ENCODE data around the gene LMAN2L. TPM values are rescaled to one million over a fixed set of nuclear protein-coding genes. Genes with fewer than 3 reads are reported as not detected.
A peak's percentile ranks its signal among the peaks of the same experiment; 100 is the strongest.

LMAN2L gene
- total and polyA plus RNA-seq, 2 donors (not counting 1 experiment from before 2014, with no cell fraction given) = 5.7 to 10.7 TPM

DNA sequence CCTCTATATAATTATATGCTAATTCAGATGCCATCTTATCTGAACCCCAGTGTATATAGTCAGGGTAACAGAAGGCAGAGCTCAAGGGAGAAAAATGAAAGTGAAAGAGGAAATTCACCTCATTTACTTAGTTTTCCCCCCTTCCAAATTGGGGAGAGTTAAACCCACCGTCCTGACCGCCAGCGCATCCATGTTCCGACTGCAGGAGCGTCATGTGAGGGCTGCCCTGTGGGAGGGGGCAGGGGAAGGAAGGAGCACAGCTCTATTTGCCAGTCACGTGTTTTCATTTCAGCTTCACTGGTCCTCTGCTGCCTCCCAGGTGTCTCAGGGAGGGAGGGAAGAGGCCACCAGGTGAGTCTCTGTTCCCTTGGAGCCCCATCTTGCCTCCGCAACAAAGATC, 34.1 kb upstream of the LMAN2L start:
- peak overlapping the region; percentile 74 for H3K9ac ChIP-seq (ENCODE audit: low read length)
- H3K9me3 ChIP-seq (ENCODE audit: control extremely low read depth in 1 of 3, control insufficient read depth in 2 of 3, insufficient read depth in 1 of 3, low read length in 2 of 3) = no peaks in the 10 kb centered on the region
- no peak for TF ChIP-seq EZH2 (IDR thresholded peaks at IDR 0.05; ENCODE audit: borderline replicate concordance, insufficient read depth, low read depth, low read length, poor library complexity, severe bottlenecking)
- TF ChIP-seq, protein P1, sequence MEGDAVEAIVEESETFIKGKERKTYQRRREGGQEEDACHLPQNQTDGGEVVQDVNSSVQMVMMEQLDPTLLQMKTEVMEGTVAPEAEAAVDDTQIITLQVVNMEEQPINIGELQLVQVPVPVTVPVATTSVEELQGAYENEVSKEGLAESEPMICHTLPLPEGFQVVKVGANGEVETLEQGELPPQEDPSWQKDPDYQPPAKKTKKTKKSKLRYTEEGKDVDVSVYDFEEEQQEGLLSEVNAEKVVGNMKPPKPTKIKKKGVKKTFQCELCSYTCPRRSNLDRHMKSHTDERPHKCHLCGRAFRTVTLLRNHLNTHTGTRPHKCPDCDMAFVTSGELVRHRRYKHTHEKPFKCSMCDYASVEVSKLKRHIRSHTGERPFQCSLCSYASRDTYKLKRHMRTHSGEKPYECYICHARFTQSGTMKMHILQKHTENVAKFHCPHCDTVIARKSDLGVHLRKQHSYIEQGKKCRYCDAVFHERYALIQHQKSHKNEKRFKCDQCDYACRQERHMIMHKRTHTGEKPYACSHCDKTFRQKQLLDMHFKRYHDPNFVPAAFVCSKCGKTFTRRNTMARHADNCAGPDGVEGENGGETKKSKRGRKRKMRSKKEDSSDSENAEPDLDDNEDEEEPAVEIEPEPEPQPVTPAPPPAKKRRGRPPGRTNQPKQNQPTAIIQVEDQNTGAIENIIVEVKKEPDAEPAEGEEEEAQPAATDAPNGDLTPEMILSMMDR (IDR thresholded peaks at IDR 0.05) = no peak
- Mint-ChIP-seq H3K27ac (peak overlapping the region; percentile 93), H3K27me3 (no peaks in the 10 kb centered on the region), H3K4me3 (peak overlapping the region; percentile 94), H3K4me1 (peaks cover 44% of the 10 kb centered on the region), H3K9me3 (ENCODE audit: insufficient read depth) (no peaks in the 10 kb centered on the region)
- no peaks in the 10 kb centered on the region for H4K20me1 ChIP-seq (ENCODE audit: control insufficient read depth, insufficient read depth, low read length, poor library complexity, severe bottlenecking)
- peaks cover 83% of the 10 kb centered on the region for H3K79me2 ChIP-seq (ENCODE audit: control insufficient read depth, insufficient read depth, low read length)
- ChIA-PET CTCF (interaction anchor here (0.6 to 7.0 kb wide), 8 partner anchors 11 to 179 kb away, joined by 3 to 85 read pairs (median 4); partner anchors contain the start of genes ANKRD39, CNNM3 and CNNM4), POLR2A (interaction anchor here (0.6 to 1.4 kb wide), 4 partner anchors 11 to 42 kb away, joined by 3 to 9 read pairs (median 6); partner anchors contain the start of gene CNNM3)
- DNase-seq (peak; percentile 75), ATAC-seq (ENCODE audit: low read depth) (peak; percentile 70)
- peaks cover 0 to 4% of the 10 kb centered on the region in 2 experiments for H3K36me3 ChIP-seq (replicated peaks in 1 of 2; ENCODE audit: control extremely low read depth in 1 of 2, control insufficient read depth in 1 of 2, extremely low read depth in 1 of 2, insufficient read depth in 2 of 2, low read length in 1 of 2)
- H3K4me3 ChIP-seq (ENCODE audit: control extremely low read depth in 1 of 5, extremely low read depth in 1 of 5, insufficient read depth in 1 of 5, low read depth in 2 of 5, low read length in 4 of 5) = peak overlapping the region; percentile 11 to 67 (median 58)
- peak overlapping the region; percentile 73 for H3K4me2 ChIP-seq (replicated peaks; ENCODE audit: low read depth, low read length, poor library complexity, severe bottlenecking)
- H3K27ac ChIP-seq (ENCODE audit: low read length in 2 of 2) = peak overlapping the region; percentile 56 to 78
- H2AFZ ChIP-seq (ENCODE audit: insufficient read depth, low read depth, low read length, poor library complexity, severe bottlenecking) = peak overlapping the region; percentile 60
- no peaks in the 10 kb centered on the region for H3K27me3 ChIP-seq (replicated peaks in 1 of 4; ENCODE audit: control extremely low read depth in 1 of 4, control insufficient read depth in 3 of 4, insufficient read depth in 4 of 4, low read length in 3 of 4)
- peaks cover 23 to 47% of the 10 kb centered on the region in 2 donors for H3K4me1 ChIP-seq (ENCODE audit: control insufficient read depth in 2 of 2, insufficient read depth in 2 of 2, low read length in 2 of 2)
- WGBS (ENCODE audit: insufficient coverage) = 0% methylated on average over 3 of the region's 7 CpGs
- intact Hi-C loops (cut with micrococcal nuclease) = loop anchor here (1.0 kb wide), 1 partner anchor 11 kb away; no protein-coding TSS in a partner anchor

All from B cell (primary cell).